Lower leg skin (tissue), 3 donors: Measurements from ENCODE around the gene FMO5.

Source experiments
- POLR2A ChIP-seq, 2 donors: fragments of 450-650 bp; IDR thresholded peaks; one replicate each; pipeline ENCODE4 v1.6.1; 2016 to 2017; ENCODE audit warnings: antibody characterized with exemption in 2 of 2, mild to moderate bottlenecking in 1 of 2, moderate library complexity in 1 of 2
- TF ChIP-seq, protein P1 (sequence below), 3 donors: fragments of 450-650 bp; IDR thresholded peaks; one replicate each; pipeline ENCODE4 v1.5.1; 2016; ENCODE audit warnings: antibody characterized with exemption in 3 of 3, mild to moderate bottlenecking in 3 of 3, moderate library complexity in 2 of 3

DNA sequence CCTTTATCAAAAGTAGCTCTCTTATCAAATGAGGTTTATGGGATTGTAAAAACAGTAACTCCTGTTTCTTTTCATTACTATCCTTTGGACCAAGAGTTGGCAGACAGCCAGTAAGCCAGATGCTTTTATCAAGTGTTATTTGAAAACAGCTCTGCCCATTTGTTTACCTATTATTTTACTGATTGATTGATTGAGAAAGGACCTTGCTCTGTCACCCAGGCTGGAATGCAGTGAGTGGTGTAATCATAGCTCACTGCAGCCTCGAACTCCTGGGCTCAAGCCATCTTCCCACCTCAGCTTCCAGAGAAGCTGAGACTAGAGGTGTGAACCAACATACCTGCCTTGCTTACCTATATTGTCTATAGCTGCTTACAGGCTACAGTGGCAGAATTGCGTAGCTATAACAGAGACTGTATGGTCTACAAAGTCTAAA lies 56.5 kb downstream of the FMO5 start:
- TF ChIP-seq, protein P1, sequence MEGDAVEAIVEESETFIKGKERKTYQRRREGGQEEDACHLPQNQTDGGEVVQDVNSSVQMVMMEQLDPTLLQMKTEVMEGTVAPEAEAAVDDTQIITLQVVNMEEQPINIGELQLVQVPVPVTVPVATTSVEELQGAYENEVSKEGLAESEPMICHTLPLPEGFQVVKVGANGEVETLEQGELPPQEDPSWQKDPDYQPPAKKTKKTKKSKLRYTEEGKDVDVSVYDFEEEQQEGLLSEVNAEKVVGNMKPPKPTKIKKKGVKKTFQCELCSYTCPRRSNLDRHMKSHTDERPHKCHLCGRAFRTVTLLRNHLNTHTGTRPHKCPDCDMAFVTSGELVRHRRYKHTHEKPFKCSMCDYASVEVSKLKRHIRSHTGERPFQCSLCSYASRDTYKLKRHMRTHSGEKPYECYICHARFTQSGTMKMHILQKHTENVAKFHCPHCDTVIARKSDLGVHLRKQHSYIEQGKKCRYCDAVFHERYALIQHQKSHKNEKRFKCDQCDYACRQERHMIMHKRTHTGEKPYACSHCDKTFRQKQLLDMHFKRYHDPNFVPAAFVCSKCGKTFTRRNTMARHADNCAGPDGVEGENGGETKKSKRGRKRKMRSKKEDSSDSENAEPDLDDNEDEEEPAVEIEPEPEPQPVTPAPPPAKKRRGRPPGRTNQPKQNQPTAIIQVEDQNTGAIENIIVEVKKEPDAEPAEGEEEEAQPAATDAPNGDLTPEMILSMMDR (IDR thresholded peaks at IDR 0.05), result no peak
- TF ChIP-seq POLR2A (IDR thresholded peaks at IDR 0.05), result no peak
